GM18505 (cell line): ENCODE measurements around the gene CPB2.
A peak's percentile ranks its signal among the peaks of the same experiment; 100 is the strongest.

ENCODE experiments used
- ATAC-seq: cut with Tn5 transposase; IDR thresholded peaks from one replicate; pipeline ENCODE4 v1.9.1; 2021; ENCODE audit not compliant: unreplicated experiment
- POLR2A ChIP-seq: IDR thresholded peaks from 4 replicates; pipeline ENCODE4 v1.6.1; 2011; ENCODE audit warnings: borderline replicate concordance; ENCODE audit not compliant: insufficient read depth, insufficient read length; ENCODE audit errors: extremely low read depth

Gene CPB2

DNA sequence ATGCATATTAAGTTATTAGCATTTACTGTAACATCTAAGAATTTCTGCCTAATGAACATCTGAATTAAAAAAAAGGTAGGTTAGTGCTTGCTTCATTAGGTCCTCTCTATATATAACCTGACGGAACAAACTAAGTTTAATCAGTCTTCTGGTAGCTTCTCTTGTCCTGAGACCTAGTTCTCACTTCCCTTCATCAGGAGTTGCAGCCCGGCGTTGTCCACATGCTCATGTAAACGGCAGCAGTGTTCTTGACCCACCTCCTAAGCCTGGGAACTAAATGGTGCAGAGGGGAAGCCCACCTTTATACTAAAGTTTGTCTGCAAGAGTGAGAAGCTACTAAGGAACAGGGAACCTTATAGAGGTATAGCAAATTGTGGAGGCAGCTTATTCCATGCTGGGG is 31.9 kb upstream of the CPB2 start:
- TF ChIP-seq POLR2A, result no peak
- no peak for ATAC-seq

DNA sequence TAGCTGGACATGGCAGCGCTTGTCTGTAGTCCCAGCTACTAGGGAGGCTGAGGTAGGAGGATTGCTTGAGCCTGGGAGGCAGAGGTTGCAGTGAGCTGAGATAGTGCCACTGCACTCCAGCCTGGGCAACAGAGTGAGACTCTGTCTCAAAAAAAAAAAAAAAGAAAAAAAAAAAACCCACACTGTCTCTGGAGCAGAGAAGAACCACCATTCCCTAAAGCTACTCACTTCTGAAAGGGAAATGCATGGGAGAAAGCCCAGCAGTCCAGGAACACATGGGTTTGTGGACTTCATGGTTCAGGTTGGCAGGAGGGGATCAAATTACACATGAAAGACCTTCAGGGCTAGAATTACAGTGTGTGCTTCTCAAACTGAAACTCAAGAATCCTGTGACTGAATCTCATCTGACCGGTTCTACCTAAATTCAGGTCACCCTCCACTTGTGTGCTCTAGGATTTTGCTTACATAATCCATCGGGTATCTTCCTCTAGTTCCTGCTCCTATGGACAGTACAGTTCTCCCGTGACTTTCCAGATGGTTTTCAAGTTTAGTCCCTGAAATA is 30.2 kb upstream of the CPB2 start:
- TF ChIP-seq POLR2A, result peak; percentile 37
- no peak for ATAC-seq

DNA sequence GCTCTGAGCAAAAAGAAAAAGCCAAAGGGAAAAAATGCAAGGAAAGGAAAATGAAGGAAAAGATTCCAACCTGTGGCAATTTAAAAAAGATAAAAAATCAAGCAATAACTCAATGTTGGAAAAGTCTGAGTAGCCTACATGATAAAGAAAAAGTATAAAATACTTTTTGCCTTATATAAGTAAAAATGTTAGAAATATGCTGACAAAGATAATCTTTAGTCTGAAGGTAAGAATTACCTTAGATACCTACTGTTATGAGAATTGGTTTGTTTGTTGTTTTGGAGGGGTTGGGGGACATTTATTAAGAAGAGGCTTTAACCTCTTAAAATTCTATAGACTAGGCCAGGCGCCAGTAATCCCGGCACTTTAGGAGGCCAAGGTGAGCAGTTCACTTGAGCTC is 29.7 kb upstream of the CPB2 start:
- TF ChIP-seq POLR2A, result no peak
- no peak for ATAC-seq

DNA sequence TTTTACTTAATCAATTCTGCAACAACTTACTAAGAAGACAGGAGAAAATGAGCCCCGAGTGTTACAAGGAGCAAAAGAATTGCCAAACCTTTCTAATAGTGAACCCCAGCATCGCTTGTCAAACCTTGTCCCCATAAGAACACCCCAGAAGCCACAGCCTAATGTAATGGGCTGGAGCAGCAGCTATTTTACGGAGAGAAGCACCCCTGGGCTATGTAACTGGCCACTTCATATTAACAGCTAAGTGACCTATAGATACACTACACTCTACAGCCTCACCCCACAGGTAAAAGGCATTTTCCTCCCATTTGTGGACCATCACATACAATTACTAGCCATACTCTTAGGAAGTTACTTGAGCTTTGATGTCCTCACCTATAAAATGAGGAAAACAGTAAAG is 27.3 kb upstream of the CPB2 start:
- no peak for TF ChIP-seq POLR2A
- no peak for ATAC-seq

DNA sequence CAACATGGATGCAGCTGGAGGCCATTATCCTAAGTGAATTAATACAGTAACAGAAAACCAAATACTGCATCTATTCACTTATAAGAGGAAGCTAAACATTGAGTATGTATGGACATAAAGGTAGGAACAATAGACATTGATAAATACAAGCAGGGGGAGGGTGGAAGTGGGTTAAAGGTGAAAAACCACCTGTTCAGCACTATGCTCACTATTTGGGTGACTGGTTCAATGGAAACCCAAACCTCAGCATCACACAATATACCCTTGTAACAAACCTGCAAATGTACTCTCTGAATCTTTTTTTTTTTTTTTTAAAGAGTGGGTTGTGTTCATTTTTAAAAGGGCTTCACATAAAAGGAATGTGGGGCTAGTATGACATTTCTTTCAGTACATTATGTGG is 26.9 kb upstream of the CPB2 start:
- no peak for ATAC-seq
- no peak for TF ChIP-seq POLR2A

DNA sequence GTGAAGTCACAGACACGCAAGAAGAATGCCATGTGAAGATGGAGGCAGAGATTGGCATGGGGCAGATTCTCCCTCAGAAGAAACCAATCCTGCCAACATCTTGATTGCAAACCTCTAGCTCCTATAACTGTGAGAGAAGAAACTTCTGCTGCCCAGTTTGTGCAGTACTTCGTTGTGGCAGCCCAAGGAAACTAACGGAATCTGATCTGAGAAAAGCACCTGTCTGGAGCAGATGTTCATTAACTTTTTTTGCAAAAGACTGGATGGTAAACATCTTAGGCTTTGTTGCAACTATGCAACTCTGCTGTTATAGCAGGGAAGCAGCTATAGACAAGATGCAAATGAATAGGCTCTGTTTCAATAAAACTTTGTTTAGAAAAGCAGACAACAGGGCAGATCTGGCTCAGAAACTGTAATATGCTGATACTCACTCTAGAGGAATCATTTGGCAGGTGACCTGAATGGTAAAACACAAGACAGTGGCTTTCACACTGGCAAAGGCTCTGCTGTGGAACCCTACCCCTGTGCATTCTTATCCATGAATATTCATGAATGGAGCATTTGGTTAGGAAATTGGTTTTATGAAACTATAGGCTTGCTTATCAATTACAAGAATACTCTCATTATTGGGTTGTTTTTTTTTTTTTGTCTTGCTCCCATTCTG is 25.3 kb upstream of the CPB2 start:
- no peak for ATAC-seq
- no peak for TF ChIP-seq POLR2A

DNA sequence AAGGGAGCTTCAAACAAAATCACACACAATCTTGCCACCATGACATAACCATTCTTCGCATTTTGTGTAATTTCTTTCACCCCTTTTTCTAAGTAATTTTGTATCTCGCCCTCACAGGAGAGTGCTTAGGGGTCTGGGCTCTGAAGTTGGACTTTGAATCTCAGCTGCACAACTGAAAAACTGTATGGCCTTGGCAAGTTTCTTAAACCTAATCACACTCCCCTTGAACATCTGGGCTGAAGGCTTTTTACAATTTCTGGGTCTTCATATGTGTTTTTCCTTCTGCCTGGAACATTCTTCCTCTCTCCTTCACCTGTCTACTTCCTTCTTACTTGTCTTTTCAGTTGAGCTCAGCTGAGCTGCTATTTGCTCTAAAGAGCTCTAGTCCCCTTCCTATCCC is 24.3 kb upstream of the CPB2 start:
- no peak for TF ChIP-seq POLR2A
- ATAC-seq, result no peak

DNA sequence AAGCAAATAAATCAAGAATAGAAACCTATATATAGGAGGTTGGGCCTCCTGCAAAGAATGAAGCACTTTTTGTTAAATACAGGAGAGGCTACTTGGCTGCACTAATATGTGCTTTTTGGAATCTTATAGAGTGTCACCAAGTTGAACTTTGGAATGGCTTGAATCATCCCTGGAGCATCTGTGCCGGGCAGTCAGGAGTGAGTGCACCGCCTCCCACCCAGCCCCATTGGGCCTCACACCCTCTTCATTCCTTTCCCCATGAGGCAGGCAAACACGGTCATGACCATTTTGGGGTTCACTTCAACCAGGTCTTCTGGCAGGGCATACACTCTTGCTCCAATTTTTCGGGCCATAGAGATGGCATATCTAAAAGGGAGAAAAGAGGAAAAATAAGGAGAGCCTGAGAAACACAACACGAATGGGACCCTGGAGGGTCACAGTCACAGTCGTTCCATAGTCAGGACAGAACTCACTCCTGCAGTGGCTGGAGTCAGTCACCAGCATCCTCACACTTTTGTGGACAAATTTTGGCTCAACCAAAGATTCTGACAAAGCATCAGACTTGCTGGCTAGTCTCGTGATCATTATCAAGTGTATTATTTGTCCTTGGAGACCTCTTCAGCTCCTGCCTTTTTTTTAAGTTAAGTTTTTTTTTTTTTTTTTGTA is 22.7 kb upstream of the CPB2 start:
- ATAC-seq, result no peak
- peak; percentile 27 for TF ChIP-seq POLR2A

DNA sequence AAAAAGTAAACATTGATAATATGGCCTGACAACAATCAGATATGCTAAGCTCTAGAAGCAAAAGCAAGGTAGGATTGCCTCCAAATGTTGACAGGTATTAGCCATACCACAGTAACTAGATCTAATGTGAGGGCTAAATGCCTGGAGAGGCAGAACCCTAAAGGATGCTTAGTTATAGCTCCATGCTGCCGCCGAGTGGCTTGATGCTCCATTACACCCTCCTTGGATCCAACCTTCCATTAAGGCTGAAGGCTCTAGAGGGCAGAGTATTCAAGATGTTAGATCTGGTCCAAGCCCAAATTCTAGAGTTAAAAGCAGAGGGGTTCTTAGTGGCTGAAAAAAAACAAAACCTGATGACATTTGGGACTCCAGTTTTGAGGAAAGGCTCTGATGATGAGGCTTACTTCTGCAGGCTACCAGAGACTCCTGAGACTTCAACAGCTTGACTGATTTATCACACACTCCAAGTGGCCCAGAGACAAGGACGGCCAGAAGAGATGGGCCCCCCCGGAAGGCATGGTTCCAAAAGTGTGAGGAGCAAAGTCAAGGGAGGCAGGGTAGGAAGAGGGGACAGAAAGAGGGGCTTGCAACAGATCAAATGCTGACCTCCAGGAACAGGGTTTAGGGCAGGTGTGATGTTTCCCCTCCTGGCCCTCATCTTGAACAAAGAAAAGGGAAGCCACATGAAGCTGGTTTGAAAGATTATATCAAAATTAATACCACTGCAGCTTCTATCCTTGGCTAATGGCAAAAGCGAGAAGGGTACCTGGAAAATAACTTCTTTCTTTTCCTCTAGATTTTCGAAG is 21.9 kb upstream of the CPB2 start:
- TF ChIP-seq POLR2A, result no peak
- peak; percentile 51 for ATAC-seq

DNA sequence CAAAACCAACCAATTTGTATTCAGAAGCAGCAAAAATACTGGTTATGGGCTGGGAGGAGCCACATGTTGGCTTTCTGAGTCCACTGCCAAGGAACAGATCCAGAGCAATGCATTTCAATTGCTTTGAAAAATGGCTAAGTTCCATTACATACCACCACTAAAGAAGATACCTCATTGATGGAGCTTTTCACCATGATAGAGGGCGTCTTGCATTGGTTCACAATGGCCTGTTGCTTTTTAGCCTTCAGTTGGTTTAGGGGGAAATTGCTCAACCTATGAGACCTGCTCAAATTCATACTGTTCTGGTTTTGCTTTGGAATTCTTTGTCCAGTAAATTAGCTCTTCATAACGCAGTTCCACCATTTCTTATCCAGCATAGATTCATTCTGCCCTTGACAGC is 21.2 kb upstream of the CPB2 start:
- ATAC-seq, result no peak
- TF ChIP-seq POLR2A, result no peak

DNA sequence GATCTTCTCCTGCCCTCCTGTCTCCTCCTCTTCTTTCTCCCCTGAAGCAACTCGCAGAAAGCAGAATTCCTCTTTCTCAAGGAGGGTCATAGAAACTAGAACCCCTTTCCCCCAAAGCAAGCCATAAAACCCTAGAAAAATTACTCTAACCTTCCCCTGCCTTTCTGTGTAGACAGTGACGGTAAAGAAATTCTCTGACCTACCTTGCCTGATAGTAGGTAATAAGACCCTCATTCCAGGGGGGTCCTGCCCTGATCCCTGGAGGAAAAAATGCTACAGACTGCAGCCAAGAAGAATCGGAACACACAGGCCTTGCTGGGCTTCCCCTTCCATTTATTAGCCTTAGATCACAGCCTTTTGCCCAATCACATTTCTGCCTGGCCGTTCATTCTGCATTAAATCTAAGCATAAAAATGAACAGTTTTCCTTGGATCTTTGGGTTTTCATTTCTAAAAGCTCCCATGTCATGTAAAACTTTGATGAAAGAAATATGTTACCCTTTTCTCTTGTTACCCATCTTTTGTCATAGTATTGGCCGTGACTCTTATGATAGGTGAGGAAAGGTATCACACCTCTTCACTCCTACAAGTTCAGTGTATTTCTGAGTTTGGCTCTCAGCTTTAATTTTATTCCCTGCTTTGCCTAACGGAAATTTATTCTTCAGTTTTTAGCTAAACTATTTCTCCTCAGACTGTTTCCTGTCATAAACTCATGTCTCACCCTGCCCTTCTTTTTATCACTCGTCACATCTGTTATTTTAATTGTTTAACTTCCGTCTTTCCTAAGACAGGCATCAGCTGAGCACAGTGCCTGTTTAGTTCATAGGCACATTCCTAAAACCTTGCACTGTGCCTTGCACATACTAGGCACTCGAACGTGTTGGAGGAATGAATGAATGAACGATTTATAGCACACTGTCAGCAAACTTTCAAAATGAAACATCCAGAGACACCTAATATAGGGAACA is 20.4 kb upstream of the CPB2 start:
- peak; percentile 53 for TF ChIP-seq POLR2A
- ATAC-seq, result no peak

DNA sequence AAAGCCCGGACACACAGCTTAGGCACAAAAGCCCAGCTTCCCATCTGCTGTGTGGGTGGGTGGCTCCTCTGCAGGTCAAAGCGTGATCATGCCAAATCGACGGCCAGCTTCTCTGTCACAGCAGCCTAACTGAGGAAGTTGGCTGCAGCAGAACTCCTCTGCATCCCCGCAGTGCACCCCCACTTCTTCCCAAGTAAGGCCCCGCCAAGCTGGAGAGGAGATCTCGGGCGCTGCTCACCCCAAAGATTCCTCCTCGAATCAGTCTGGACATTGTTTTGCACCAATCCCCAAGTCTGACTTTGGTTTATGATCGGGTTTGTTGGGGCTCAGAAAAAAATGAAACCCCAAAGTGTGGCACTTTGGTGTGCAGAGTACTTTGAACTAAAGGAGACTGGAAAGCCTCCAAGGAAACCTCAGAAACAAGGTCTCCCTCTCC is 19.7 kb upstream of the CPB2 start:
- no peak for ATAC-seq
- TF ChIP-seq POLR2A, result peak; percentile 77

DNA sequence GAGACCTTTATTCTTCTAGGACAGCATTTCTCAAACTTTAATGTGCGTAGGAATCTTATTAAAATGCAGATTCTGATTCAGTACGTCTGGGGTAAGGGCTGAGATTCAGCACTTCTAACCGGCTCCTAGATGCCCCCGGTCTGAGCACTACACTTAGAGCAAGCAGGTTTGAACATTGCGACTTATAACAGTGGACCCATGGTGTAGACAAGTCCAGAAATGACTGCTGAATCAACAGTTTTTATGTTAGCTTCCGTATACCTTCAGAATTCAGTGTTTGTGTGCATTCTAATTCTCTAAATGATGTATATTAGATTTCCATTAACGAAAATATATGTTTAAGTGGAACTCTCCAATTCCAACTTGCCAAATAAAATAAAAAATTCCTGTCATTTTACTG is 17.5 kb upstream of the CPB2 start:
- TF ChIP-seq POLR2A, result no peak
- no peak for ATAC-seq

DNA sequence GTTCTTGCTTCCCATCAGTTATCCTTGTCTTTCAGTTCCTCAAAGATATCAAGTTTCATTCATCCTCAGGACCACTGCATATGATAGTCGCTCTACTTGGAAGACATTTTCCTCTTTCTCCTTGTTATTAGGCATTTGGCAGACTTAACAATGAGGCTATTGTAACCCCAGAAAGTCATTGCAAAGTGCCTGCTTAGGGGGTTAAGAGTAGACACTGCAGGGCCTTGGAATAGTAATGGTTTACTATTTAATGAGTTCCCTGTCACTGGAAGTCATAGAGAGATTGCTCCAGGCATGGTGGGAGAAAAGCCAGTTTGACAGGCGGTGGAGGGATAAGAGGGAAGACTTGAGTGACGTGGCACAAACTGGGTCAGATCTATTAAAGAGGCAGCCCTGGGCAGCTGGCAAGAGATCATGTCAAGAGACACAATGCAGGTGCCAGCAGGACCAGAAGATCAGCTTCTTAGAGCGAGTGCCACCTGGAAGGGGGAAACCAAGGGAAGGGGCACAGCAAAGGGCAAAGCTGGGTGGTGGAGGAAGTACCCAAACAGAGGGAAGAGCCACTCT is 16.8 kb upstream of the CPB2 start:
- ATAC-seq, result no peak
- TF ChIP-seq POLR2A, result no peak
